Mesenteric fat pad (tissue), 1 donor: ENCODE data around the gene ARMH1. TPM values are rescaled to one million over a fixed set of nuclear protein-coding genes. Genes with fewer than 3 reads are reported as not detected.

Experiments used
- total RNA-seq: library from RNA; stranded (reverse); fragmentation: NEBNext Ultra II Directional; extraction: Animal tissue kit (Norgen Biotek cat#: 25700); gene quantifications from one replicate; pipeline ENCODE4 v1.2.1, GENCODE V29; 2021
- donor health status: DM: yes; HTN: yes; CAD: no.

ARMH1 gene
- total RNA-seq, 1 donor from 2014 or later: 1.9 TPM

Other genes starting within 250 kb of the ARMH1 start
- 16.8 TPM for gene TMEM53, start 233 bp upstream of the ARMH1 start, total RNA-seq
- gene RNU5D-1, start 56.5 kb downstream of the ARMH1 start, total RNA-seq: not detected
- gene KIF2C, start 65.1 kb downstream of the ARMH1 start, total RNA-seq: 0.26 TPM
- 1,343 TPM for gene RPS8, start 100.8 kb downstream of the ARMH1 start, total RNA-seq
- gene BEST4, start 113.5 kb downstream of the ARMH1 start, total RNA-seq: 0.19 TPM
- 78.0 TPM for gene PLK3, start 125.7 kb downstream of the ARMH1 start, total RNA-seq
- gene DYNLT4, start 132.6 kb downstream of the ARMH1 start, total RNA-seq: not detected
- 26.1 TPM for gene BTBD19, start 133.8 kb downstream of the ARMH1 start, total RNA-seq
- gene PTCH2, start 168.5 kb downstream of the ARMH1 start, total RNA-seq: 0.93 TPM